IPS-NIHi7 (cell line): ENCODE measurements around the gene OBSCN.

ENCODE experiments used
- DNase-seq: peaks from one replicate; pipeline ENCODE4 v3.0.0; 2012; ENCODE audit warnings: mixed read lengths; ENCODE audit errors: extremely low spot score

Gene OBSCN

DNA sequence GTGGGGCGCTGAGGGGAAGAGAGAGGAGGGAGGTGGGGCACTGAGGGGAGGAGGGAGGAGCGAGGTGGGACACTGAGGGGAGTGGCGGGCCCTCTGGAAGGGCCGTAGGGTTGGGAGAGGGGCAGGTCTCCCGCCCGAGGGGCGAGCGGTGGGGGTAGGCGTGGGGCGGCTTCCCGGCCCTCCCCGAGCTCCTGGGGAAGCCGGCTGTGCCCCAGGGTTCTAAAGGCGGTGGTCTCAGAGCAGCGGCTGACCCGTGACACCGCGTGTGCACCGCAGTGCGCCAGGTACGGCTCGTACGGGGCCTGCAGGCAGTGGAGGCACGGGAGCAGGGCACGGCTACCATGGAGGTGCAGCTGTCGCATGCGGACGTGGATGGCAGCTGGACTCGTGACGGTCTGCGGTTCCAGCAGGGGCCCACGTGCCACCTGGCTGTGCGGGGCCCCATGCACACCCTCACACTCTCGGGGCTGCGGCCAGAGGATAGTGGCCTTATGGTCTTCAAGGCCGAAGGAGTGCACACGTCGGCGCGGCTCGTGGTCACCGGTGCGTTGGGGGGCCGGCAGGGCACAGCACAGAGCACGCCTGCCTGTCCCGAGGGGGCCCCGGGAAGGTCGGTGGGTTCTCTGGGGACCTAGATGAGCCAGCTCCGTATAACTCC, 68.5 kb downstream of the OBSCN start:
- DNase-seq, result no peak

DNA sequence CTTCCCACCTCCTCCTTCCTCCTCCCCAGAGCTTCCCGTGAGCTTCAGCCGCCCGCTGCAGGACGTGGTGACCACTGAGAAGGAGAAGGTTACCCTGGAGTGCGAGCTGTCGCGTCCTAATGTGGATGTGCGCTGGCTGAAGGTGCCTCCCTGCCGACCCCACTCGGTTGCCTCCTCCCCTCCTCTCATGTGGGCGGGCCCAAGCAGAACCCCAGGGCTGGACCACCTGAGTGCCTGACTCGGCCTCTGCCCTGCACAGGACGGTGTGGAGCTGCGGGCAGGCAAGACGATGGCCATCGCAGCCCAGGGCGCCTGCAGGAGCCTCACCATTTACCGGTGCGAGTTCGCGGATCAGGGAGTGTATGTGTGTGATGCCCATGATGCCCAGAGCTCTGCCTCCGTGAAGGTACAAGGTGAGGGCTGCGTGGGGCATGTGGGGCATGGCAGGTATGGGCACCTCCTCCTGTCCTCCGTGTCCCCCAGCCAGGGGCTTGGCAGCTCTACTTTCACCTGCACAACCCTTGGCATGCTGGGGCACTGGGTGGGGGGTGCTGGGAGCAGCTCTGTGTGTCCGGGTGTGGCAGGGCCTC, 69.2 kb downstream of the OBSCN start:
- DNase-seq, result no peak

- DNase-seq, result no peak
These were observed 69.9 kb downstream of the OBSCN start for GRCh38 chr1:228277491-228278431.

- DNase-seq, result no peak
These were observed 70.6 kb downstream of the OBSCN start for GRCh38 chr1:228278432-228278941.

DNA sequence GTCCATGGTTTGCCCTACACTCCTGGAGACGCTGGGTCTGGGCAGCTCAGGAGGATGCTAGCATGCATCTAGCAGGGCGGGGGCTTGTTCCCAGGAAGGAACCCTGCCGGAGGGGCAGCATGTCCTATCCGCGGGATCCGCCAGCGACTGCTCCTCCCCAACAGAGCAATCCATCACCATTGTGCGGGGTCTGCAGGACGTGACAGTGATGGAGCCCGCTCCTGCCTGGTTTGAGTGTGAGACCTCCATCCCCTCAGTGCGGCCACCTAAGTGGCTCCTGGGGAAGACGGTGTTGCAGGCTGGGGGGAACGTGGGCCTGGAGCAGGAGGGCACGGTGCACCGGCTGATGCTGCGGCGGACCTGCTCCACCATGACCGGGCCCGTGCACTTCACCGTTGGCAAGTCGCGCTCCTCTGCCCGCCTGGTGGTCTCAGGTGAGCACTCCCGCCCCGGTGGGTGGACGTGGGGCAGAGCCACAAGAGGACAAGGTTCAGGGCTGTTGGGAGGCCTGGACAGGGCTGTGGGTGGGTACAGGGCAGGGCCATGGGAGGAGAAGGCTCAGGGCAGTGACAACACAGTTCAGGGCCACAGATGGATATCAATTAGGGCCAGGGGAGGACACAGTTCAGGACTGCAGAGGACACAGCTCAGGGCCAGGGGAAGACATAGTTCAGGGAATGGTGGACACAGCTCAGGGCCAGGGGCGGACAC, 71.3 kb downstream of the OBSCN start:
- DNase-seq, result no peak

- no peak for DNase-seq
These were observed 71.9 kb downstream of the OBSCN start for GRCh38 chr1:228279722-228280105.

GRCh38 chr1:228280106-228280901, 72.5 kb downstream of the OBSCN start:
- DNase-seq, result no peak

DNA sequence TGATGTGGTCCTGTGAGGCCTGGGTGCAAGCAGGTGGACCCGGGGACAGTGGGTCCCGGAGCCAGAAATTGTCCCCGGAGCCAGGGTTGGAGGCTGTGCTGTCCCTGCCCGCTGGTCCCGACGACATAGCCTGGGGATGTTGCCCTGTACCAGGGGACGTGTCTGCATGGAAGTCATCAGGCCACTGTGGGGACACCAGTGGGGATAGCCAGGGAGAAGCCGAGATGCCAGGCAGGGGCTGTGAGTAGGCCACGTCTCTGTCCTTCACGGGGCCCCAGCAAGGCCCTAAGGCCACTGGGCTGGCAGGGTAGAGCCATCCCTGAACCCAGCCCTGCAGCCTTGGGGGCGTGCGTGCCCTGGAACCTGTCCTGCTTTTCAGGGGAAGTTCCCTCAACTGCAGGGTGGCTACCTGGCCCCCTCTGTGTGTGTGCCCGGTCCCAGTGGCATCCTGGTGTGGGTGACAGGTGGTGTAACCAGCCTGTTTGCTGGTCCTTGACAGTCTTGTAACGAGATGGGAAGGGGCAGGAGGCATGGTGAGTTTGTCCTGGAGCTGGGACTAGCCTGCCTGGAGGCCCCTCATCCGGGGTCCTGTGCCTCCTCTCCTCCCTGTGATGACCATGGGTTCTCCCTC, 73.2 kb downstream of the OBSCN start:
- DNase-seq, result no peak

- no peak for DNase-seq
These were observed 73.9 kb downstream of the OBSCN start for GRCh38 chr1:228281631-228282328.

DNA sequence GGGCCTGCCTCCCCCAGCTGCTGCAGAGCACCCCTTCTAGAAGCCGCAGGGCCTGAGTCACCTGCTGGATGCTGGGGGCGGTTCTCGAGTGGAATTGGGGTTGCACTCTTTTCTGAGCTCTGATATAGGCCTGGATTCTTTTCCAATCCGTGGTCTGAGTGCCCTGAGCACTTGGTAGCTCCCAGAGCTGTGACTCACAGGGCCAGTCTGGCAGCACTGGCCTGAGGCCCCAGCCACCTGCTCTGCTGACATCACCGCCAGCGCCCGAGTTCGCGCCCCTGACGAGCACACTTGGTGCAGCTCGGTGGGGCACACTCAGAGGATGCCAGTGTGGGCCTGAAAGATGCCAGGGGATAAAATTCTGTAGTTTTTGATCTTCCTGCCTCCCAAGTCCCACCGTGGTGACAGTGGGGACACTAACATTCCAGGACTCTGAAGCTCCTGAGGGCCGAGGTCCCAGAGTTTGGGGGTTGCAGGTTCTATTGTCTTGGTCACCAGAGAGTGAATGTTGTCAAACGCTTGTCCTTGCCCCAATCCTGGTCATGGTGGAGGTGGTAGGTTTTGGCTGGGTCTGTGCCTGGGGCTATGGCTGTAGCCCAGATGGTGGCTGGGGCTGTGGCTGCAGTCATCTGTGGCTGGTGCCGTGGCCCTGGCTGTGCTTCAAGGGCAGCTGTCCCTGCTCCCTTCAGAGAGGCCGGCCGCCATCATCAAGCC, 74.6 kb downstream of the OBSCN start:
- DNase-seq, result no peak

DNA sequence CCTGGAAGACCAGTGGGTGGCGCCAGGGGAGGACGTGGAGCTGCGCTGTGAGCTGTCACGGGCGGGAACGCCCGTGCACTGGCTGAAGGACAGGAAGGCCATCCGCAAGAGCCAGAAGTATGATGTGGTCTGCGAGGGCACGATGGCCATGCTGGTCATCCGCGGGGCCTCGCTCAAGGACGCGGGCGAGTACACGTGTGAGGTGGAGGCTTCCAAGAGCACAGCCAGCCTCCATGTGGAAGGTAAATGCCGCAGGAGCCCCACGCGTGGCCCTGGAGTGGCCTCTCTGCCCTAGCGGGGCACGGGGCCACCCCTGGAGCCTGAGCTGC, 75.2 kb downstream of the OBSCN start:
- DNase-seq, result peak; percentile 49

DNA sequence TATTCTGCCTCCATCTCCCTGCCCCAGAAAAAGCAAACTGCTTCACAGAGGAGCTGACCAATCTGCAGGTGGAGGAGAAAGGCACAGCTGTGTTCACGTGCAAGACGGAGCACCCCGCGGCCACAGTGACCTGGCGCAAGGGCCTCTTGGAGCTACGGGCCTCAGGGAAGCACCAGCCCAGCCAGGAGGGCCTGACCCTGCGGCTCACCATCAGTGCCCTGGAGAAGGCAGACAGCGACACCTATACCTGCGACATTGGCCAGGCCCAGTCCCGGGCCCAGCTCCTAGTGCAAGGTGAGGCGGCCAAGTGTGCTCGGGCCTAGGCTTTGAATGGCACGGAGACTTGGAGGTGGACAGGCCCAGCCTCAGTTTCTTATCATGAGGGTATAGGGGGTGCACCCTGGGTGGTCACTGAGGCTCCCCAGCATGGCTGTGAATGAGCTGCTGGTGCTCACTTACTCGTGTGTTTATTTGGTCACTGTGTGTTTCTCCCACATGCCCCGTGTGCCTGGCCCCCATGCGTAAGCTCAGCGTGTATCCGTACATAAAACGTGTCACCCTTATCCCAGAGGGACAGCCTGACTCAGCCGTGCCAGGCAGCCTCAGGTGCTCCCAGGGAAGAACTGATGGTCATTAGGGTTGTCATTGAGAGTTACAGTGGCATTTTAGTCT, 75.8 kb downstream of the OBSCN start:
- DNase-seq, result no peak

DNA sequence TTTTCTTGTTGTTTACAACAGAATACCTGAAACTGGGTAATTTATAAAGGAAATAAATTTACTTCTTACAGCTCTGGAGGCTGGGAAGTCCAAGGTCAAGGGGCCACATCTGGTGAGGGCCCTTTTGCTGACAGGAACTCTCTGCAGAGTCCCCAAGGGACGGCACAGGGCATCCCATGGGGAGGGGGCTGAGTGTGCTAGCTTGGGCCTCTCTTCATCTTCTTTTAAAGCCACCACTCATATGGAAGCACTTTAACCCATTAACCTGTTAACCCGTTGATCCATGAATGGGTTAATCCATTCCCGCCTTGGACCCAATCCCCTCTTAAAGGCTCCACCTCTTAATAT, 76.3 kb downstream of the OBSCN start:
- DNase-seq, result no peak

GRCh38 chr1:228284521-228284920, 76.7 kb downstream of the OBSCN start:
- DNase-seq, result no peak

DNA sequence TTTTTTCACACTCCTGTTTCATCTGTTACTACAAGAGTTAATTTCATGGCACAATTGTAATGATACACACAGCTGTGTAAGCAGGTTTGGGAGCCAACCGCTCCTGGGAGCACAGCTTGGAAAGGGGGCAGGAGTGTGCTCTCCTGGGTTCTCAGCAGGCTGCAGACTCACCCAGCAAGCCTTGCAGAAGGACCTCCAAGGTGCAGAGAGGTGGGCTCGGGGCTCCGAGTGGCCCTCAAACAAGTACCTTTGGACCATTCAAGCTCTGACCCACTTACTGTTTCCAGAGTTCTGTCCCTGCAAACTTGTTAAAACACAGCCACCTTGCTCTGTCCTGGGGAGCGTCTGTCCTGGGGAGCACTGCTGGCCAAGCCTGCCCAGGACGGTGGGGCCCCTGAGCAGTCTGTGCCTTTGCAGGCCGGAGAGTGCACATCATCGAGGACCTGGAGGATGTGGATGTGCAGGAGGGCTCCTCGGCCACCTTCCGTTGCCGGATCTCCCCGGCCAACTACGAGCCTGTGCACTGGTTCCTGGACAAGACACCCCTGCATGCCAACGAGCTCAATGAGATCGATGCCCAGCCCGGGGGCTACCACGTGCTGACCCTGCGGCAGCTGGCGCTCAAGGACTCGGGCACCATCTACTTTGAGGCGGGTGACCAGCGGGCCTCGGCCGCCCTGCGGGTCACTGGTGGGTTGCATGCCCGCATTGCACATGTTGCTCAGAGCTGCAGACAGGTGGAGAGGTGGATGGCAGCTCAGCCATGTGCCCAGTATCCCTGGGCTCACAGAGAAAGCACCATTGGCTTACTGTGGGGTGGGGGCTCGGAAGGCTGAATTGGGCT, 78.0 kb downstream of the OBSCN start:
- DNase-seq, result no peak

- no peak for DNase-seq
These were observed 78.9 kb downstream of the OBSCN start for GRCh38 chr1:228286505-228287417.
